Measurements from ENCODE around the gene PRICKLE1. TPM values are rescaled to one million over a fixed set of nuclear protein-coding genes. Genes with fewer than 3 reads are reported as not detected.
A peak's percentile ranks its signal among the peaks of the same experiment; 100 is the strongest.

PRICKLE1 gene
- total and polyA plus RNA-seq, 10 of the 15 experiments (the other 5 are each of a cell fraction or from before 2014, with no cell fraction given): 0.47 to 2.8 (median 0.86) TPM

DNA sequence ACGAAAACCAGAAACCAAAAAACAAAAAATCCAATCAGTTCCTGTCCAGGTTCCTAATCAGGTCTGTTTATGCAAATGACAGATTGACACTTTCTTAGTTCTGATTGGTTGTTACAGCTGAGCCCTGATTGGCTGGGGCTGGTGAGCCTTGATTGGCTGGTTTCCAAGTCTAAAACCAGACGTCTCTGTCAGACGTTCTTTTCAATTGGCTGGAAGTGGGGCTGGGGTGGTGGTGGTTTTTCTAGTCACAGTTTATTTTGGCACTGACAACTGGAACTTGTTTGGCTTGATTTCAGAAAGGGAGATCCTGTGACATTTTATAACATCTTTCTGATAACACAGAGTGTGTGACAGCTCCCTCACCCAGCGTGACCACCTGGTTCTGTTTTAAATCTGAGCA lies 36.1 kb upstream of the PRICKLE1 start:
- no peak overlapping the region for H2AFZ ChIP-seq (ENCODE audit: control insufficient read depth, low read depth, low read length)
- DNase-seq (ENCODE audit: low read depth, low spot score) (no peak), FAIRE-seq (no peak), ATAC-seq (no peak)
- H3K27me3 ChIP-seq (replicated peaks in 1 of 2; ENCODE audit: control insufficient read depth in 2 of 2, insufficient read depth in 2 of 2, low read length in 1 of 2): no peaks in the 10 kb centered on the region
- intact Hi-C loops (cut with micrococcal nuclease; ENCODE audit: unreplicated experiment) (no loop called here), in situ Hi-C loops (cut with MboI) (no loop called here)
- no TSS peak for BruUV-seq (replicated peaks)
- H3K79me2 ChIP-seq (ENCODE audit: control insufficient read depth, insufficient read depth, low read length): no peaks in the 10 kb centered on the region
- RAD21 ChIA-PET (ENCODE audit: unreplicated experiment): no interaction called here
- no peaks in the 10 kb centered on the region for H3K36me3 ChIP-seq (ENCODE audit: control insufficient read depth in 2 of 2, insufficient read depth in 2 of 2, low read length in 1 of 2)
- TF ChIP-seq TAF1 (IDR thresholded peaks at IDR 0.05; ENCODE audit: borderline replicate concordance, low read depth, low read length): no peak
- TF ChIP-seq NFYB (IDR thresholded peaks at IDR 0.05; ENCODE audit: insufficient read depth, low read depth, low read length): 0 out of 2 replicates have a peak, but pooled peaks have one; percentile 11
- no peak for TF ChIP-seq POLR2AphosphoS5 (IDR thresholded peaks at IDR 0.05; ENCODE audit: low read length)
- 67% methylated on average over 4 of the region's 4 CpGs for WGBS (ENCODE audit: insufficient coverage, insufficient replicate concordance, low lambda C conversion rate, missing lambda C conversion rate)
- no peaks in the 10 kb centered on the region for H4K20me1 ChIP-seq (ENCODE audit: control insufficient read depth, insufficient read depth)
- H3K4me2 ChIP-seq (ENCODE audit: control insufficient read depth, insufficient read depth): no peak overlapping the region
- no peaks in the 10 kb centered on the region for H3K4me1 ChIP-seq (ENCODE audit: control insufficient read depth, insufficient read depth, low read length)
- no peak overlapping the region for H3K27ac ChIP-seq (ENCODE audit: control insufficient read depth, insufficient read depth)
- CTCF ChIA-PET: interaction anchor here (1.4 kb wide), 1 partner anchor 9 kb away, joined by 3 read pairs; no protein-coding TSS in a partner anchor
- no peaks in the 10 kb centered on the region for H3K9me3 ChIP-seq (replicated peaks; ENCODE audit: control insufficient read depth, insufficient read depth, low read length)
- H3K4me3 ChIP-seq: no peak overlapping the region
- POLR2A ChIA-PET: no interaction called here
- SMC1A ChIA-PET (ENCODE audit: uncharacterized antibody, unreplicated experiment): no interaction called here
- no peak overlapping the region for H3K9ac ChIP-seq (ENCODE audit: control insufficient read depth, insufficient read depth, low read length)

DNA sequence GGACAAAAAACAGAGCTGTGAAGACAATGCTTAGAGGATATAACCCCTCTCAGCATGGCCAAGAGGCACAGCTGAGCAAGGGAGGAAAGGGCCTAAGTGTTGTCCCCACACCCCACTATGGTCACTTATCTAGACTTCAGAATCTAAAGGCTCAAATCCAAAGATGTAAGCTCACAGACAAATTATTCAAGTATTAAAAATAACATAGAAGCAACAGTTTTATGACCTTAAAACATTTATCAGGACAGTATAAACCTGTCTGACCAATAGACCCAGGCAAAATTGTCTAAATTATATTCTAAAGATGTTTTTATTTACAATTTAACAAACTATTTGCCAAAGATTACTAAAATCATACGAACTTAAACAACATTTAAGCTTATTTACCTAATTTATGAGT lies 28.1 kb upstream of the PRICKLE1 start:
- no peak overlapping the region for H3K27ac ChIP-seq (ENCODE audit: control insufficient read depth, insufficient read depth)
- in situ Hi-C loops (cut with MboI) (loop anchor here (25.0 kb wide), 1 partner anchor 95 kb away; no protein-coding TSS in a partner anchor), intact Hi-C loops (cut with micrococcal nuclease; ENCODE audit: unreplicated experiment) (no loop called here)
- ATAC-seq: no peak
- H3K79me2 ChIP-seq (ENCODE audit: control insufficient read depth, insufficient read depth, low read length): no peaks in the 10 kb centered on the region
- no peak overlapping the region for H3K9ac ChIP-seq (ENCODE audit: control insufficient read depth, insufficient read depth, low read length)
- ChIA-PET RAD21 (ENCODE audit: unreplicated experiment) (no interaction called here), POLR2A (no interaction called here), CTCF (interaction anchor here (0.6 to 1.1 kb wide), 2 partner anchors 720 to 892 kb away, joined by 3 read pairs; no protein-coding TSS in a partner anchor), SMC1A (ENCODE audit: uncharacterized antibody, unreplicated experiment) (interaction anchor here (1.6 kb wide), 1 partner anchor 664 kb away, joined by 3 read pairs; no protein-coding TSS in a partner anchor)
- no TSS peak for BruUV-seq (replicated peaks)
- no peaks in the 10 kb centered on the region for H3K36me3 ChIP-seq (ENCODE audit: control insufficient read depth in 2 of 2, insufficient read depth in 2 of 2, low read length in 1 of 2)
- TF ChIP-seq CBX5 (IDR thresholded peaks at IDR 0.05; ENCODE audit: low read depth) (0 out of 2 replicates have a peak, but pooled peaks have one; percentile 52), CREM (IDR thresholded peaks at IDR 0.05; ENCODE audit: low read depth) (no peak), BACH1 (IDR thresholded peaks at IDR 0.05; ENCODE audit: borderline replicate concordance) (no peak)
- no peak for DNase-seq (ENCODE audit: low read depth, low spot score)
- no peak overlapping the region for H3K4me3 ChIP-seq
- no peaks in the 10 kb centered on the region; the same call in 2 of the 3 replicates for H3K9me3 ChIP-seq (replicated peaks; ENCODE audit: control insufficient read depth, insufficient read depth, low read length)
- FAIRE-seq: no peak
- H3K4me1 ChIP-seq (ENCODE audit: control insufficient read depth, insufficient read depth, low read length): no peaks in the 10 kb centered on the region
- no peaks in the 10 kb centered on the region for H3K27me3 ChIP-seq (replicated peaks in 1 of 2; ENCODE audit: control insufficient read depth in 2 of 2, insufficient read depth in 2 of 2, low read length in 1 of 2)
- H2AFZ ChIP-seq (ENCODE audit: control insufficient read depth, low read depth, low read length): no peak overlapping the region
- 0% methylated on average over 1 of the region's 1 CpG for WGBS (ENCODE audit: insufficient coverage, insufficient replicate concordance, low lambda C conversion rate, missing lambda C conversion rate)
- no peak overlapping the region for H3K4me2 ChIP-seq (ENCODE audit: control insufficient read depth, insufficient read depth)
- no peaks in the 10 kb centered on the region for H4K20me1 ChIP-seq (ENCODE audit: control insufficient read depth, insufficient read depth)

Data from GM12878 (cell line).